NOMO-1 treated with DMSO at 0.1 percent for 48 hours (cell line): Measurements from ENCODE around the gene KCNMB3.
"Not testable (repeated sequence)": the region's sequence is repeated elsewhere in the genome, so short reads cannot be mapped to it uniquely, and the experiment has no call there.

Experiments used
- DNase-seq: peaks from one replicate; lab custom pipeline; 2025; ENCODE audit not compliant: unreplicated experiment; lab: John Stamatoyannopoulos, UW

KCNMB3 gene

GRCh38 chr3:179265092-179265491 is 14.2 kb upstream of the KCNMB3 start:
- no peak for DNase-seq

- no peak for DNase-seq
These were observed 13.5 kb upstream of the KCNMB3 start for GRCh38 chr3:179264449-179264848.

- DNase-seq = no peak
These were observed 12.2 kb upstream of the KCNMB3 start for GRCh38 chr3:179263134-179263533.

DNA sequence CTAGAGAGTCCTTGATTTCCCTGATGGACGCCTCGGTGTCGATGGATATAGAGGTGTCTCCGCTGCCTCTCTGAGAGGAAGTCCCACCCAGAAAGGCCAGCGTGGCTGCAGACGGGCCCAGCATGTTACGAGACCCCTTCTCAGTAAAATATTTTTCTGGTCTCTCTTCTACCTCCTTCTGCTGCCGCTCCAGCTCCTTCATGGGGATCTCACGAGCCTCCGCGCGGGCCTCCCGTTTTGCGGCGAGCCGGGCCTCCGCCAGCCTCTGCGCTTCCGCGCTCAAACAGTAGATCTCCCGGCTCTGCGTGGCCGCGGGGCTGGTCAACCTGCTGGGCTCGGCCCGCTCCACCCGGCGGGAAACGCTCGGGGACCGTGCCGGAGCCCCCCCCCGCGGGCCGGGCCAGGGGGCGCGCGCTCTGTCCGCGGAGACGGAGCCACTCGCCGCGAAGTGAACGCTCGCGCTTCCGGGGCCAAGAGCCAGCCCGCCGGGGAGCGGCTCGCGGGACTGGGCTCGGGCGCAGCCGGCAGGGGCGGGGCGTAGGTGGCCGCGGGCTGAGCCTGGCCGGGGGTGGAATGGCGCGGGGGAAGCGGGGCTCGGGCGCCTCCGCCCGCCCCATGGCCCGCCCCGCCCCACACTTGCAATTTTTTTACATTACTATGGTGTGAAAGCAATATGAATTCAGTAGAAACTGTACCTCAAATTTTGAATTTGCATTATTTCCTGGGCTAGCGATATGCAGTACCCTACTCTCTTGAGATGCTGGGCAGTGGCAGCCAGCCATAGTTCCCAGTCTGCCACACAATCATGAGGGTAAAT is 10.2 kb upstream of the KCNMB3 start:
- DNase-seq = peak; percentile 78

DNA sequence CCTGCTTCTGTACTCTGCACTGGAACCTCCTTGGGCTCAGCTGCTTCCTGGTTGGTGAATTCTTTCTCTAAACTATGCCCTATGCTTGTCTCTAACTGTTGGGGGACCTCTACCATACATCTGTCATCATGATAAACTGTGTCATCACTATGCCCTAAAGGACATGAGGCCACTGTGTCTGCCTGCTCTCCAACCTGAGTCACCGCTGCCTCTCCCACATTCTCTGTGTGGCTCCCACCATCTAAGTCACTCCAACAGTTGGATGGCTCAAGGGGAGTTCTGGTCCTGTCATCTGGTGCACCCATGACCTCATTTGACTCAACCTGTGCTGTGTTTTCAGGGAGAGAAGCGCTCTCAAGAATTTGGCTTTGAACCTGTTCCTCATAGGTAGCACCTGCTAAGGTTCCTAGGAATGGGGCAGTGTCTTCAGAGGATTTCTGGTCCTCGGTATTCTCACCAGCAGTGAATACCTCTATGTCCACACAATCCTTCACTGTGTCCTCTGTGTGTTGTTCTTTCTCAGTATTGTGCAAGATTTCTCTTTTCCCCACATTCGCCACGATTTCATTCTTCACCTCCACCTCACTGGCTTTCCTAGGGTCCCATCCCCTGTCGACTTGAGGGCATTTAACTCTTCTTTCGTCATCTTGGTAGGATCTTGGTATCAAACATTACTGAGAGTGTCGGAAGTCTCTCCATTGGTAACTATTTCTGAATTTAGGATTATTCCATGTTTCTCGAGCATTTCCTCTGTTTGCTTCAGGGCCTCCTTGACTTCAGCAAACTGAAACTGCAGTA is 9.2 kb upstream of the KCNMB3 start:
- DNase-seq = not testable (repeated sequence)

GRCh38 chr3:179258820-179259219 is 7.9 kb upstream of the KCNMB3 start:
- DNase-seq = no peak

GRCh38 chr3:179257742-179258141 is 6.8 kb upstream of the KCNMB3 start:
- not testable (repeated sequence) for DNase-seq

DNA sequence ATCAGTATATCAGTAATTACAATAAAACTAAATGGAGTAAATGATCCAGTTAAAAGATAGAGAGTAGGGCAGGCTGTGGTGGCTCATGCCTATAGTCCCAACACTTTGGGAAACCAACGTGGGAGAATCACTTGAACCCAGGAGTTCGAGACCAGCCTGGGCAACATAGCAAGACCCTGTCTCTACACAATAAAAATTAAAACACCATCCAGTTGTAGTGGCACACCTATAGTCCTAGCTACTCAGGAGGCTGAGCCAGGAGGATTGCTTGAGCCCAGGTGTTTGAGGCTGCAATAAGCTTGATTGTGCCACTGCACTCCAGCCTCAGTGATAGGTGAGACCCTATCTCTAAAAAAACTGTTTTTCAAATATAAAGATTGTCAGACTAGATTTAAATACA is 5.9 kb upstream of the KCNMB3 start:
- no peak for DNase-seq

DNA sequence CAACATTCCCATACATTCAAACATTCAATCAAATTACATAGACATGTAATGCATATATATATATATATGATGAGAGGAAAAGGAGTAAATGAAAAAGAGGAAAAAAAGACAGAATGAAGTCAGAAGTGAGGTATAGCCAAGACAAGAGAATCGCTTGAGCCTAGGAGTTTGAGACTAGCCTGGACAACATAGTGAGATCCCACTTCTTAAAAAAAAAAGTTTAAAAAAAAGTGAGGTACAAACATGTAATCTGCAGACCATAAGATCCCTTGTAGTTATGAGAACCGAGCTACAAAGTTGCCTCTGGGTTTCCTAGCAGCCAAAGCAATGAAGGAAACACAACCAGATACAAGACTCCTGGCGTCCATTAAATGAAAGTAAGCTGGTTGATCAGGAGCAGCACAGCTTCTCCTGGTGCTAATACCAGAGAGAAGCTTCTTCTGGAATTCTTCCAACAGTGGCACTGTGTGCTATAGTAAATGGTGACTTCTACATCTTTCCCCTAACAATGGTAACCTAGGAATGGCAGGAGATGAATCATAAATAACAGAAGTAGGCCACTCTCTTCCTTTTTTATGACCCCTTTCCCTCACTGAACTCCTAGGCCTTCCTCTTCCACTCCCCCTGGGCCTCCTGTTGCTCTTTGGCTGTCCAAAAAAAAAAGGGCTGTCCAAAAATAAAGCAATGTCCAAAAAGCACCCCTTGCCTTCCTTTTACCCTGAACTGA is 3.5 kb downstream of the KCNMB3 start:
- DNase-seq = peak; percentile 28

DNA sequence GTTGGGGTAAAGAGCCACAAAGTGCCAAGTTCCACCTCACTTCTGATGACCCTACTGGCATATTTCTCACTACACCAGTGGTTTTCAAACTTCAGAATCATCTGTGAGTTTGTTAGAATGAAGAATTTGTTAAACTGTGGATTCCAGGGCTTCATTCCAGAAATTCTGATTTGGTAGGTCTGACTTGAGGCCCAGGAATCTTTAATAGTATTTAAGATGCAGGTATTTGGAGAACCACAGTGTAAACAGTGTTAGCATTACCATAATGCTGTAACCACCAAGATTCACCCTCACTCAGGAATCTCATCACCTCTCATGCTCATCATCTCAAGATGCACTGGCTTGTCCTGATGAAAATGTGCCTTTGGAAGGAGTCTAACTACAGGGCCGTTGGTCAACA is 6.0 kb downstream of the KCNMB3 start:
- DNase-seq = no peak

DNA sequence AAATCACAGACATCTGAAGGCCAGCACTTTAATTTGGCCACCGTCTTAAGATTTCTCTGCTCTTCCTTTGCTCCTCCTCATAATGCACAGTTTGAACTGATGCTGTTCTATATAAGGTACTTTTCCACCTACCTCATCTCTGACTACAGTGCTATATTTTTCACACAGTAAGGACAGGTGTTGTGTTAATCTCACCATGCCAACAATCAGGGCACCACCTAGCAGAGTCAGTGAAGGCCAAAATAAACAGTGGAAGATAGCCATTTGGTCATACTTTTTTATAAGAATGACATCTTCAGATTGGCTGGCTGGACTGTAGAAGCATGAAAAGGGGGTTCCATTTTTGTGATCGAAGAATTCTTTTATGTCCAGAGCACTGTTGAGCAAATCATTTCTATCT is 8.1 kb downstream of the KCNMB3 start:
- DNase-seq = not testable (repeated sequence)

DNA sequence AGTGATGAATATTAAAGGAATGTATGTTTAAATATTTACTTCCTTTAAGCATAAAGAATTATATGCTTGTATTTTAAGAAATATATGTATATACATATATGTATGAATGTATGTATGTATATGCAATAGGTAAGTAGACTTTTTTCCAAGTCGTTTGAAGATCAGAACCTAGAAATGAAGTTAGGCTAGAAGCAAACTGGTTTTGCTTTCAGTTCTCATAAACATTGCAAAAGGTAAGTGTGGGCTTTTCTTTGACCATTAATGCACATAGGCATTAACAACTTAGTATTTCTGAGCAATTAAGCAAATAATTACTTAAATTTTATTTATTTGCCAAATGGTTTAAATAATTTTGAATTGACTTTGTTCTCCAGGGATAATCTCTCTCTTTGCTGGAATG is 10.6 kb downstream of the KCNMB3 start:
- not testable (repeated sequence) for DNase-seq

- DNase-seq = peak; percentile 54
These were observed 14.1 kb downstream of the KCNMB3 start for GRCh38 chr3:179236669-179237301.

DNA sequence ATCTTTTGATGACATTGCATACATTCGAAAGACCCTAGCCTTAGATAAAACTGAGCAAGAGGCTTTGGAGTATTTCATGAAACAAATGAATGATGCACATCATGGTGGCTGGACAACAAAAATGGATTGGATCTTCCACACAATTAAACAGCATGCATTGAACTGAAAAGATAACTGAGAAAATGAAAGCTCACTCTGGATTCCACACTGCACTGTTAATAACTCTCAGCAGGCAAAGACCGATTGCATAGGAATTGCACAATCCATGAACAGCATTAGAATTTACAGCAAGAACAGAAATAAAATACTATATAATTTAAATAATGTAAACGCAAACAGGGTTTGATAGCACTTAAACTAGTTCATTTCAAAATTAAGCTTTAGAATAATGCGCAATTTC is 16.7 kb downstream of the KCNMB3 start:
- DNase-seq = peak; percentile 7

- DNase-seq = peak; percentile 7
These were observed 17.9 kb downstream of the KCNMB3 start for GRCh38 chr3:179233043-179233442.

GRCh38 chr3:179229177-179229576 is 21.7 kb downstream of the KCNMB3 start:
- DNase-seq = no peak

DNA sequence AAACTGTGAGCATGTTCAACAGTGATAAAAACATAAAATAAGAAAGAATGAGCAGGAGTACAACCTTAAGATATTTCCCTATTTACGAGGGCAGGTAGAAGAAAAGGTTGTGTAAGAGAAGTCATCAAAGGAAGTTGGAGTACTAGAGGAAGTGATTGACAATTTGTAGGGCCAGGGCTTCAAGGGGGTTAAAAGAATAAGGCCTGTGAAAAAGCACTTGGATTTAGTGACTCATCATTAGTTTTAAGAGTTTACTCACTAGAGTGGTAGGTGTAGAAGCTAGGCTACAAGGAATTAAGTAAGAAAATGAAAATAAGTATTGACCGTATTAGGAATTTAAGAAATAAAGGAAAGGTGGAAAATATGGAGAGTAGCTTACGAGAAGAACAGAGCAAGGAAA is 23.6 kb downstream of the KCNMB3 start:
- DNase-seq = peak; percentile 7

DNA sequence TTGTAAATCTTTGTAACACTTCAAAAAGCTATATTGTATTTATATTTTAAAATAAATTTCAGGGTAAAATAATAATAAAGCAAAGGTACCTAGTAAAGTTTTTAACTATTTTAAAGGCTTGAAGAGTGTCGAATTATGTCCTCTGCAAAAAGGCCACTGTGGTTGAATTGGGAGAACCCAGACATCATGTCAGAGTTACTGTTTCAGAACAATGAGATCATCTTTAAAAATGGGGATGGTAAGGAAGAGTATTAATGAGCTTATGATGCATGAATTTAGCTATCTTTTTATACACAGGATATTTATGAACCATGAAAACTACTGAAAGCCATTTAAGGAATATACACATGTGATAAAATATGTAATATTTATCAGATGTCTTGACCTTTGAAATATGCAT is 26.3 kb downstream of the KCNMB3 start:
- no peak for DNase-seq

GRCh38 chr3:179223548-179223947 is 27.4 kb downstream of the KCNMB3 start:
- DNase-seq = no peak

GRCh38 chr3:179218213-179218612 is 32.7 kb downstream of the KCNMB3 start:
- not testable (repeated sequence) for DNase-seq

DNA sequence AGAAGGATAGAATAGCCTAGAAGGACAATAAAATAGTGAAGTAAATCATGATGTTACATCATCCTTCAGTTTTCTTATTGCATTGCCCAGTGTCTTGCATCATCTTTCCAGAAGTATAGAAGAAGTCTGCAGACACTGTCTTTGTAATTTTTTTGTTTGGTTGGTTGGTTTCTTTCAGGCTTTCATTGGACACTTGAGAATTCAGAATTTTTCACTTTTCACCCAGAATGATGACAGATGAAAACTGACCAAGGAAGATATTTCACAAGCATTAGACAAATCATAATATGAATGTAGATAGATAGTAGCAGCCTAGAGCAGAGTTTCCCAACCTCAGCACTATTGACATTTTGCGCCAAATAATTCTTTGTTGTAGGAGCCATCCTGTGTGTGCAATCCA is 35.4 kb downstream of the KCNMB3 start:
- DNase-seq = peak; percentile 20
